GM12878 (cell line): Measurements from ENCODE around the gene TRERF1. TPM values are rescaled to one million over a fixed set of nuclear protein-coding genes. Genes with fewer than 3 reads are reported as not detected.

ENCODE experiments used
- ATAC-seq: fragments of 200-7000 bp; cut with Tn5 transposase; 3 replicates; pipeline ENCODE4 v1.9.1; 2020; ENCODE audit warnings: mild to moderate bottlenecking, moderate library complexity
- BruUV-seq: library from RNA; stranded (reverse); fragments of 400-500 nt; replicated peaks from 2 replicates; lab custom pipeline; 2021; lab: Mats Ljungman, UMichigan
- CTCF ChIA-PET: fragments of 300-600 bp; sonication (Branson Sonifier 250); formaldehyde crosslinking; extraction: SDS; loops from one replicate; lab custom pipeline; 2021; ENCODE audit warnings: inconsistent platforms; lab: Yijun Ruan, JAX
- POLR2A ChIA-PET: fragments of 350-600 bp; formaldehyde crosslinking; extraction: SDS; loops from one replicate; lab custom pipeline; 2021; ENCODE audit warnings: inconsistent platforms; lab: Charles Lee
- RAD21 ChIA-PET: fragments of 300-600 bp; sonication (Branson Sonifier 250); formaldehyde crosslinking; loops from one replicate; lab custom pipeline; 2023; ENCODE audit warnings: antibody characterized with exemption; ENCODE audit not compliant: unreplicated experiment; lab: Charles Lee
- SMC1A ChIA-PET: fragments of 300-600 bp; sonication (Branson Sonifier 250); formaldehyde crosslinking; loops from one replicate; lab custom pipeline; 2023; ENCODE audit not compliant: unreplicated experiment, uncharacterized antibody; lab: Charles Lee
- DNase-seq: peaks from one replicate; pipeline ENCODE4 v3.0.0-alpha.2; 2011; ENCODE audit warnings: low read depth, low spot score
- FAIRE-seq: peaks from 3 replicates; lab custom pipeline; 2011; peaks lifted over from hg19 to GRCh38; lab: Jason Lieb, UNC
- H2AFZ ChIP-seq: 2 replicates; pipeline ENCODE4 v1.6.0; 2011; ENCODE audit warnings: low read depth, low read length, control low read depth; ENCODE audit not compliant: control insufficient read depth
- H3K27ac ChIP-seq: 2 replicates; pipeline ENCODE4 v1.5.1; 2011; ENCODE audit warnings: control low read depth; ENCODE audit not compliant: control insufficient read depth, insufficient read depth
- H3K27me3 ChIP-seq, 2 experiments: replicated peaks in 1 of 2; 2 replicates each; pipeline versions ENCODE4 v1.6.0 to v1.6.1; 2011; ENCODE audit warnings: low read length in 1 of 2; ENCODE audit not compliant: control insufficient read depth in 2 of 2, insufficient read depth in 2 of 2
- H3K36me3 ChIP-seq, 2 experiments: 2 replicates each; pipeline ENCODE4 v1.5.1; 2011; ENCODE audit warnings: low read length in 1 of 2; ENCODE audit not compliant: control insufficient read depth in 2 of 2, insufficient read depth in 2 of 2
- H3K4me1 ChIP-seq: 2 replicates; pipeline ENCODE4 v1.6.1; 2011; ENCODE audit warnings: mild to moderate bottlenecking, low read length, moderate library complexity, mixed read lengths; ENCODE audit not compliant: control insufficient read depth, insufficient read depth
- H3K4me2 ChIP-seq: 2 replicates; pipeline ENCODE4 v1.6.0; 2011; ENCODE audit warnings: control low read depth; ENCODE audit not compliant: control insufficient read depth, insufficient read depth
- H3K4me3 ChIP-seq: fragments of 200-600 bp; sonication (generic); 2 replicates; pipeline ENCODE4 v1.5.1; 2016
- H3K79me2 ChIP-seq: 2 replicates; pipeline ENCODE4 v1.6.0; 2011; ENCODE audit warnings: low read length; ENCODE audit not compliant: control insufficient read depth, insufficient read depth
- H3K9ac ChIP-seq: 2 replicates; pipeline ENCODE4 v1.8.0; 2011; ENCODE audit warnings: low read length, control low read depth, mixed read lengths; ENCODE audit not compliant: control insufficient read depth, insufficient read depth
- H3K9me3 ChIP-seq: replicated peaks from 3 replicates; pipeline ENCODE4 v1.5.1; 2011; ENCODE audit warnings: mild to moderate bottlenecking, low read length; ENCODE audit not compliant: control insufficient read depth, insufficient read depth
- H4K20me1 ChIP-seq: 2 replicates; pipeline ENCODE4 v1.6.0; 2011; ENCODE audit not compliant: control insufficient read depth, insufficient read depth
- BACH1 ChIP-seq: fragments of 450-650 bp; IDR thresholded peaks from 2 replicates; pipeline ENCODE4 v1.6.1; 2017; ENCODE audit warnings: mild to moderate bottlenecking, borderline replicate concordance
- CBFB ChIP-seq: IDR thresholded peaks from 2 replicates; pipeline ENCODE4 v1.6.1; 2016; ENCODE audit warnings: antibody characterized with exemption, low read depth
- CREM ChIP-seq: IDR thresholded peaks from 2 replicates; pipeline ENCODE4 v1.6.1; 2014; ENCODE audit warnings: antibody characterized with exemption, low read depth
- CTCF ChIP-seq, 3 experiments: IDR thresholded peaks in 2 of 3; conservative IDR thresholded peaks in 1 of 3; 2 replicates each; pipeline ENCODE4 v1.5.1; 2011; ENCODE audit warnings: low read depth in 3 of 3, low read length in 3 of 3, mild to moderate bottlenecking in 3 of 3, control low read depth in 2 of 3, moderate library complexity in 2 of 3, inconsistent platforms in 1 of 3, mixed read lengths in 1 of 3; ENCODE audit not compliant: control insufficient read depth in 2 of 3, insufficient read depth in 1 of 3; ENCODE audit errors: extremely low read depth in 1 of 3
- ETV6 ChIP-seq, 2 experiments: fragments of 450-650 bp in 1 of 2; IDR thresholded peaks in 1 of 2; conservative IDR thresholded peaks in 1 of 2; 2 replicates each; pipeline ENCODE4 v1.6.1; 2014; ENCODE audit warnings: antibody characterized with exemption in 1 of 2, borderline replicate concordance in 1 of 2, low read depth in 1 of 2, mild to moderate bottlenecking in 1 of 2, moderate library complexity in 1 of 2
- HCFC1 ChIP-seq: fragments of 150-350 bp; IDR thresholded peaks from 2 replicates; pipeline ENCODE4 v1.6.1; 2014; ENCODE audit warnings: low read length
- IKZF1 ChIP-seq: fragments of 450-650 bp; conservative IDR thresholded peaks from 2 replicates; pipeline ENCODE4 v1.6.1; 2017; ENCODE audit warnings: antibody characterized with exemption, mild to moderate bottlenecking
- NR2C2 ChIP-seq: IDR thresholded peaks from 2 replicates; pipeline ENCODE4 v1.6.1; 2011; ENCODE audit warnings: borderline replicate concordance, low read depth; ENCODE audit not compliant: control insufficient read depth, insufficient read length
- PRDM15 ChIP-seq: fragments of 450-650 bp; formaldehyde crosslinking; IDR thresholded peaks from 2 replicates; pipeline ENCODE4 v1.4.0; 2020; ENCODE audit warnings: mild to moderate bottlenecking, moderate library complexity
- RB1 ChIP-seq: fragments of 450-650 bp; formaldehyde crosslinking; IDR thresholded peaks from 2 replicates; pipeline ENCODE4 v1.6.1; 2017; ENCODE audit warnings: mild to moderate bottlenecking, borderline replicate concordance
- SMARCA5 ChIP-seq: fragments of 450-650 bp; IDR thresholded peaks from 2 replicates; pipeline ENCODE4 v1.6.1; 2017; ENCODE audit warnings: mild to moderate bottlenecking
- WRNIP1 ChIP-seq: IDR thresholded peaks from 2 replicates; pipeline ENCODE4 v1.6.1; 2011; ENCODE audit warnings: low read depth, low read length, improper control_type of control experiment, borderline replicate concordance
- ZBTB40 ChIP-seq: fragments of 450-650 bp; IDR thresholded peaks from 2 replicates; pipeline ENCODE4 v1.6.1; 2016; ENCODE audit warnings: mild to moderate bottlenecking, moderate library complexity, borderline replicate concordance
- ZSCAN29 ChIP-seq: fragments of 450-650 bp; IDR thresholded peaks from 2 replicates; pipeline ENCODE4 v1.6.1; 2017; ENCODE audit warnings: mild to moderate bottlenecking, moderate library complexity
- WGBS: methylation state at CpG from one replicate; pipeline ENCODE4 v1.1.6; 2016; ENCODE audit warnings: low lambda C conversion rate; ENCODE audit not compliant: insufficient replicate concordance, insufficient coverage; ENCODE audit errors: missing lambda C conversion rate; 5-methylcytosine and 5-hydroxymethylcytosine counted together
- in situ Hi-C: fragments of 300-500 bp; cut with MboI; formaldehyde crosslinking; loops from 9 replicates; pipeline ENCODE4 v1.14.3; 2018; ENCODE audit warnings: mixed read lengths
- intact Hi-C: fragments of 100-400 bp; cut with micrococcal nuclease; formaldehyde crosslinking; loops from one replicate; pipeline ENCODE4 v1.14.2; 2022; ENCODE audit not compliant: unreplicated experiment
- polyA plus RNA-seq, 11 experiments: library from polyadenylated mRNA; depleted of rRNA in 4 of 11; unstranded in 6 of 11; stranded (reverse) in 5 of 11; fragments of >200 nt; fragmentation: Nextera tagmentation in 4 of 11; fragmentation: Illumina TruSeq in 1 of 11; extraction: Ambion mirVana in 4 of 11; extraction: Trizol in 1 of 11; gene quantifications; 1 replicate in 1 of 11; 2 replicates in 10 of 11; pipeline versions ENCODE4 v1.2.1 to v1.2.3, GENCODE V29; 2011 to 2016; ENCODE audit warnings: inconsistent platforms in 2 of 11, missing spikeins in 2 of 11, low read depth in 1 of 11
- total RNA-seq, 4 experiments: library from RNA; depleted of rRNA in 3 of 4; stranded (reverse); fragments of >200 nt in 3 of 4; fragmentation: Illumina TruSeq in 1 of 4; extraction: Trizol in 1 of 4; gene quantifications; 2 replicates each; pipeline versions ENCODE4 v1.2.1 to v1.2.3, GENCODE V29; 2013 to 2021

Gene TRERF1
- total and polyA plus RNA-seq, 10 of the 15 experiments (the other 5 are each of a cell fraction or from before 2014, with no cell fraction given), result 2.2 to 19.4 (median 7.2) TPM

- Histone ChIP-seq H3K79me2 (peaks cover 1% of the 10 kb centered on the region), H3K4me2 (no peak overlapping the region), H3K36me3 (peaks cover 0 to 1% of the 10 kb centered on the region in 2 experiments; a peak in 2 of 4 replicates), H2AFZ (no peak overlapping the region), H3K9me3 (peaks cover 16% of the 10 kb centered on the region), H4K20me1 (no peaks in the 10 kb centered on the region), H3K27ac (no peak overlapping the region), H3K9ac (no peak overlapping the region), H3K4me1 (peaks cover 23% of the 10 kb centered on the region), H3K27me3 (no peaks in the 10 kb centered on the region), H3K4me3 (no peak overlapping the region)
- CTCF ChIA-PET, result interaction anchor here (1.3 to 2.2 kb wide), 2 partner anchors 41 to 116 kb away, joined by 5 to 8 read pairs; no protein-coding TSS in a partner anchor
- in situ Hi-C loops, result no loop called here
- BruUV-seq, result no TSS peak
- SMC1A ChIA-PET, result interaction anchor here (1.3 to 3.3 kb wide), 3 partner anchors 9 to 12 kb away, joined by 7 to 15 read pairs (median 8); no protein-coding TSS in a partner anchor
- POLR2A ChIA-PET, result interaction anchor here (0.5 to 1.4 kb wide), 4 partner anchors 10 to 54 kb away, joined by 3 to 5 read pairs (median 4); no protein-coding TSS in a partner anchor
- DNase-seq, result no peak
- FAIRE-seq, result no peak
- no peak for ATAC-seq
- RAD21 ChIA-PET, result interaction anchor here (1.0 to 2.0 kb wide), 5 partner anchors 8 to 195 kb away, joined by 3 to 6 read pairs (median 4); no protein-coding TSS in a partner anchor
- intact Hi-C loops, result no loop called here
- WGBS, result 43% methylated on average over 3 of the region's 3 CpGs
- no peak for TF ChIP-seq ZBTB40
- TF ChIP-seq HCFC1, result no peak
- no peak for TF ChIP-seq CBFB
- no peak for TF ChIP-seq RB1
- no peak for TF ChIP-seq CREM
- TF ChIP-seq CTCF (IDR thresholded peaks at IDR 0.05 in 2 of 3, conservative IDR thresholded peaks at IDR 0.05 in 1 of 3; ENCODE audit: control insufficient read depth in 2 of 3, extremely low read depth in 1 of 3, insufficient read depth in 1 of 3, low read depth in 3 of 3, low read length in 3 of 3), result no peak
- no peak for TF ChIP-seq NR2C2
- TF ChIP-seq ETV6 (conservative IDR thresholded peaks at IDR 0.05 in 1 of 2, IDR thresholded peaks at IDR 0.05 in 1 of 2; ENCODE audit: borderline replicate concordance in 1 of 2, low read depth in 1 of 2), result no peak
- TF ChIP-seq ZSCAN29, result no peak
- no peak for TF ChIP-seq WRNIP1
- TF ChIP-seq SMARCA5, result no peak
- no peak for TF ChIP-seq IKZF1
- no peak for TF ChIP-seq PRDM15 (CRISPR knock-in tag)
- TF ChIP-seq BACH1, result no peak
Observed at GRCh38 chr6:42431877-42432276, 19.8 kb downstream of the TRERF1 start.
